H9 (cell line): ENCODE data around the gene NOTUM. TPM values are rescaled to one million over a fixed set of nuclear protein-coding genes. Genes with fewer than 3 reads are reported as not detected.

Source experiments
- DNase-seq: peaks from one replicate; pipeline ENCODE4 v3.0.0-alpha.2; 2017
- H2AFZ ChIP-seq: one replicate; pipeline ENCODE4 v1.6.1; 2013; ENCODE audit warnings: mild to moderate bottlenecking, low read length, control low read depth, moderate library complexity
- H2AK5ac ChIP-seq: 2 replicates; pipeline ENCODE4 v1.6.1; 2013; ENCODE audit warnings: low read length, control low read depth, mixed read lengths; ENCODE audit not compliant: insufficient read length
- H2BK120ac ChIP-seq: one replicate; pipeline ENCODE4 v1.6.1; 2013; ENCODE audit warnings: low read depth, mild to moderate bottlenecking, low read length, control low read depth, inconsistent platforms; ENCODE audit not compliant: poor library complexity, severe bottlenecking
- H2BK12ac ChIP-seq: 2 replicates; pipeline ENCODE4 v1.6.1; 2013; ENCODE audit warnings: low read length, control low read depth, mixed read lengths, low read depth; ENCODE audit not compliant: insufficient read length
- H2BK15ac ChIP-seq: 2 replicates; pipeline ENCODE4 v1.6.1; 2013; ENCODE audit warnings: low read depth, low read length, control low read depth
- H2BK20ac ChIP-seq: one replicate; pipeline ENCODE4 v1.6.1; 2013; ENCODE audit warnings: low read depth, mild to moderate bottlenecking, low read length, control low read depth, inconsistent platforms; ENCODE audit not compliant: poor library complexity, severe bottlenecking
- H2BK5ac ChIP-seq: 2 replicates; pipeline ENCODE4 v1.6.1; 2013; ENCODE audit warnings: low read length, control low read depth, mixed read lengths; ENCODE audit not compliant: insufficient read length
- H3K14ac ChIP-seq: 2 replicates; pipeline ENCODE4 v1.6.1; 2013; ENCODE audit warnings: low read length, control low read depth; ENCODE audit not compliant: insufficient read depth
- H3K18ac ChIP-seq: 2 replicates; pipeline ENCODE4 v1.6.1; 2013; ENCODE audit warnings: low read depth, mild to moderate bottlenecking, mixed read lengths, low read length, control low read depth; ENCODE audit not compliant: insufficient read length
- H3K23ac ChIP-seq: 2 replicates; pipeline ENCODE4 v1.6.1; 2013; ENCODE audit warnings: low read length, control low read depth, mixed read lengths, low read depth; ENCODE audit not compliant: insufficient read length
- H3K23me2 ChIP-seq: 2 replicates; pipeline ENCODE4 v1.6.1; 2013; ENCODE audit warnings: low read depth, mild to moderate bottlenecking, mixed read lengths, low read length, control low read depth; ENCODE audit not compliant: insufficient read length, poor library complexity, severe bottlenecking
- H3K27ac ChIP-seq: 2 replicates; pipeline ENCODE4 v1.5.1; 2013; ENCODE audit warnings: low read length, control low read depth, mixed read lengths, low read depth; ENCODE audit not compliant: insufficient read length
- H3K27me3 ChIP-seq: 2 replicates; pipeline ENCODE4 v1.6.1; 2013; ENCODE audit warnings: low read length, control low read depth, inconsistent platforms; ENCODE audit not compliant: insufficient read depth
- H3K4ac ChIP-seq: 2 replicates; pipeline ENCODE4 v1.6.1; 2013; ENCODE audit warnings: low read depth, mild to moderate bottlenecking, control low read depth, inconsistent platforms, low read length, moderate library complexity
- H3K4me1 ChIP-seq: 2 replicates; pipeline ENCODE4 v1.6.1; 2013; ENCODE audit warnings: low read length, control low read depth, inconsistent platforms; ENCODE audit not compliant: insufficient read depth
- H3K4me2 ChIP-seq: 2 replicates; pipeline ENCODE4 v1.6.1; 2013; ENCODE audit warnings: low read length, control low read depth, mixed read lengths; ENCODE audit not compliant: insufficient read length, insufficient read depth
- H3K56ac ChIP-seq: 2 replicates; pipeline ENCODE4 v1.6.1; 2013; ENCODE audit warnings: low read depth, mild to moderate bottlenecking, mixed read lengths, low read length, control low read depth; ENCODE audit not compliant: insufficient read length
- H3K79me1 ChIP-seq: 2 replicates; pipeline ENCODE4 v1.6.1; 2013; ENCODE audit warnings: low read depth, mild to moderate bottlenecking, moderate library complexity, low read length, control low read depth, inconsistent platforms; ENCODE audit not compliant: insufficient read depth, poor library complexity, severe bottlenecking
- H3K79me2 ChIP-seq: 2 replicates; pipeline ENCODE4 v1.6.1; 2013; ENCODE audit warnings: low read length, control low read depth, inconsistent platforms; ENCODE audit not compliant: insufficient read depth
- H3K9ac ChIP-seq: 2 replicates; pipeline ENCODE4 v1.6.1; 2013; ENCODE audit warnings: low read length, control low read depth, mixed read lengths; ENCODE audit not compliant: insufficient read length; ENCODE audit errors: extremely low read depth
- H3K9me3 ChIP-seq: one replicate; pipeline ENCODE4 v1.6.1; 2013; ENCODE audit warnings: low read depth, low read length, inconsistent platforms; ENCODE audit not compliant: control insufficient read depth
- H3T11ph ChIP-seq: one replicate; pipeline ENCODE4 v1.6.1; 2013; ENCODE audit warnings: mild to moderate bottlenecking, low read length, control low read depth, inconsistent platforms
- H4K20me1 ChIP-seq: one replicate; pipeline ENCODE4 v1.6.1; 2013; ENCODE audit not compliant: control insufficient read depth, insufficient read length, insufficient read depth
- H4K5ac ChIP-seq: 2 replicates; pipeline ENCODE4 v1.6.1; 2013; ENCODE audit warnings: low read depth, mild to moderate bottlenecking, mixed read lengths, low read length, control low read depth; ENCODE audit not compliant: insufficient read length
- H4K8ac ChIP-seq: replicated peaks from 2 replicates; pipeline ENCODE4 v1.6.1; 2013; ENCODE audit warnings: low read length, control low read depth, mixed read lengths, low read depth; ENCODE audit not compliant: insufficient read length
- H4K91ac ChIP-seq: 2 replicates; pipeline ENCODE4 v1.6.1; 2013; ENCODE audit warnings: low read depth, mild to moderate bottlenecking, moderate library complexity, mixed read lengths, low read length, control low read depth; ENCODE audit not compliant: insufficient read length
- H3K27ac Mint-ChIP-seq, 3 experiments: 2 replicates in 2 of 3; 3 replicates in 1 of 3; pipeline ENCODE4 v1.8.0; 2020 to 2021; ENCODE audit warnings: mixed read lengths in 3 of 3, mild to moderate bottlenecking in 1 of 3, moderate library complexity in 1 of 3
- H3K27me3 Mint-ChIP-seq: 2 replicates; pipeline ENCODE4 v1.8.0; 2021; ENCODE audit warnings: low read depth, mild to moderate bottlenecking, moderate library complexity, mixed read lengths
- H3K36me3 Mint-ChIP-seq, 3 experiments: 2 replicates in 2 of 3; 3 replicates in 1 of 3; pipeline ENCODE4 v1.8.0; 2020 to 2021; ENCODE audit warnings: low read depth in 3 of 3, mixed read lengths in 3 of 3; ENCODE audit not compliant: insufficient read depth in 1 of 3
- H3K4me1 Mint-ChIP-seq, 2 experiments: 2 replicates each; pipeline ENCODE4 v1.8.0; 2020; ENCODE audit warnings: mixed read lengths in 2 of 2
- H3K4me3 Mint-ChIP-seq, 2 experiments: 2 replicates in 1 of 2; 3 replicates in 1 of 2; pipeline ENCODE4 v1.8.0; 2020 to 2021; ENCODE audit warnings: mild to moderate bottlenecking in 2 of 2, mixed read lengths in 2 of 2, moderate library complexity in 1 of 2
- H3K9me3 Mint-ChIP-seq, 2 experiments: 2 replicates in 1 of 2; 3 replicates in 1 of 2; pipeline ENCODE4 v1.8.0; 2020; ENCODE audit warnings: mild to moderate bottlenecking in 2 of 2, mixed read lengths in 2 of 2, moderate library complexity in 1 of 2
- WGBS: extraction: QIAGEN DNeasy Blood & Tissue Kit; methylation state at CpG from one replicate; pipeline ENCODE4 v1.1.7; 2013; ENCODE audit warnings: missing lambda C conversion rate, low lambda C conversion rate, mixed read lengths; ENCODE audit not compliant: insufficient read length; ENCODE audit errors: extremely low coverage; 5-methylcytosine and 5-hydroxymethylcytosine counted together
- total RNA-seq: library from RNA; stranded (reverse); gene quantifications from 2 replicates; pipeline ENCODE4 v1.2.1, GENCODE V29; 2021
- TF ChIP-seq, protein P1 (sequence below): fragments of 200-600 bp; sonication (generic); conservative IDR thresholded peaks from 3 replicates; pipeline ENCODE4 v1.8.0; 2021; ENCODE audit warnings: antibody characterized with exemption, mild to moderate bottlenecking

The NOTUM gene
- total RNA-seq, 1 experiment from 2014 or later, result 2.1 TPM

DNA sequence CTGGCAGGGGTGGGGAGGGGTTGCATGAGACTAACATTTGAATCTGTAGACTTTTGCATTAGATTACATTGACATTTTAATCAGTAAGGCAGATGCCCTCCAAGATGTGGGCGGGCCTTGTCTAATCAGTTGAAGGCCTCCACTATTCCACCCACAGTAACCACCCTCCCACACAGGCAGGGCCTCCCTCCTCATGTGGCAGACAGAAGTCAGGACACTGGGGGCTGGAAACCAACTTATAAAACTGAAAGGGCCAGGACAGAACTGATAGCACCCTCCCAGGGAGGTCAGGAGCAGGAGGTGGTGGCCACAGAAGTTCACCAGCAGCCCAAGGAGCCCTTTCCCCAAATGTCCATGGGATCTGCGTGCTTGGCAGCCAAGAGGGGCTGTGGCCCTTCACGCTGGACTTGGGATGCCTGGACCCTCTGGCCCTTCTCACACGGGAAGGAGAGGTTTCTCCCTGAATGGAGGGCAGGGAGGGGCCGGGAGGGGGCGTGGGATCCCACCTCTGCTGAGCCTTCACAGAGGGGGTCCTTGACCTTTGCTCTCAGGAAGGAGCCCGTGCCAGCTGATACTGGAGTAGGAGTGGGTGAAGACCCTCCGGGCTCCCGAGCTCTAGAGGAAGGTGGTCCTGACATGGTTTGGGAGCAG lies 28.5 kb downstream of the NOTUM start:
- no peaks in the 10 kb centered on the region for H3K9me3 Mint-ChIP-seq
- Histone ChIP-seq H3K18ac (no peak overlapping the region), H3K27ac (no peak overlapping the region), H4K20me1 (peaks cover 4% of the 10 kb centered on the region), H2BK120ac (no peak overlapping the region), H3K4ac (no peak overlapping the region), H3K79me1 (peaks cover 3% of the 10 kb centered on the region), H3K4me2 (no peak overlapping the region), H3K23me2 (peaks cover 7% of the 10 kb centered on the region), H3K56ac (no peak overlapping the region), H4K91ac (no peak overlapping the region), H4K8ac (no peak overlapping the region), H2BK5ac (no peak overlapping the region), H4K5ac (no peak overlapping the region), H2BK12ac (no peak overlapping the region), H3K9me3 (no peaks in the 10 kb centered on the region), H3K27me3 (no peaks in the 10 kb centered on the region; the same call in 1 of the 2 replicates), H3K4me1 (no peaks in the 10 kb centered on the region), H3K79me2 (peaks cover 2% of the 10 kb centered on the region; the same call in 1 of the 2 replicates), H2BK15ac (no peak overlapping the region), H2AFZ (no peak overlapping the region), H2AK5ac (no peak overlapping the region), H3K23ac (no peak overlapping the region), H3K14ac (no peak overlapping the region; the same call in 1 of the 2 replicates), H3K9ac (no peak overlapping the region), H3T11ph (no peak overlapping the region), H2BK20ac (no peak overlapping the region)
- H3K27me3 Mint-ChIP-seq, result peaks cover 21% of the 10 kb centered on the region
- TF ChIP-seq, protein P1, sequence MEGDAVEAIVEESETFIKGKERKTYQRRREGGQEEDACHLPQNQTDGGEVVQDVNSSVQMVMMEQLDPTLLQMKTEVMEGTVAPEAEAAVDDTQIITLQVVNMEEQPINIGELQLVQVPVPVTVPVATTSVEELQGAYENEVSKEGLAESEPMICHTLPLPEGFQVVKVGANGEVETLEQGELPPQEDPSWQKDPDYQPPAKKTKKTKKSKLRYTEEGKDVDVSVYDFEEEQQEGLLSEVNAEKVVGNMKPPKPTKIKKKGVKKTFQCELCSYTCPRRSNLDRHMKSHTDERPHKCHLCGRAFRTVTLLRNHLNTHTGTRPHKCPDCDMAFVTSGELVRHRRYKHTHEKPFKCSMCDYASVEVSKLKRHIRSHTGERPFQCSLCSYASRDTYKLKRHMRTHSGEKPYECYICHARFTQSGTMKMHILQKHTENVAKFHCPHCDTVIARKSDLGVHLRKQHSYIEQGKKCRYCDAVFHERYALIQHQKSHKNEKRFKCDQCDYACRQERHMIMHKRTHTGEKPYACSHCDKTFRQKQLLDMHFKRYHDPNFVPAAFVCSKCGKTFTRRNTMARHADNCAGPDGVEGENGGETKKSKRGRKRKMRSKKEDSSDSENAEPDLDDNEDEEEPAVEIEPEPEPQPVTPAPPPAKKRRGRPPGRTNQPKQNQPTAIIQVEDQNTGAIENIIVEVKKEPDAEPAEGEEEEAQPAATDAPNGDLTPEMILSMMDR, result no peak
- WGBS, result no CpG with 5 or more reads among the region's 9 CpGs
- peak overlapping the region in 1 of 3 experiments; percentile 89; a peak in 1 of 7 replicates for H3K27ac Mint-ChIP-seq
- H3K4me3 Mint-ChIP-seq, result no peak overlapping the region; a peak in 1 of 5 replicates
- peaks cover 3 to 32% (median 21%) of the 10 kb centered on the region in 3 experiments; a peak in 6 of 7 replicates for H3K36me3 Mint-ChIP-seq
- no peak for DNase-seq
- peaks cover 2 to 16% of the 10 kb centered on the region in 2 experiments; a peak in 3 of 4 replicates for H3K4me1 Mint-ChIP-seq
